Aorta (tissue), 5 donors: ENCODE results near the gene FDPS. TPM values are rescaled to one million over a fixed set of nuclear protein-coding genes. Genes with fewer than 3 reads are reported as not detected.
"Not testable (repeated sequence)": the region's sequence is repeated elsewhere in the genome, so short reads cannot be mapped to it uniquely, and the experiment has no call there.

Experiments
- ATAC-seq: fragments of 200-7000 bp; cut with Tn5 transposase; one replicate; pipeline ENCODE4 v1.9.1; 2022; ENCODE audit warnings: moderate library complexity; ENCODE audit not compliant: low FRiP score
- DNase-seq, 2 donors: peaks; one replicate each; pipeline ENCODE4 v3.0.0-alpha.2; 2020
- H3K27ac ChIP-seq, 2 donors: one replicate each; pipeline ENCODE4 v1.5.1; 2013; ENCODE audit warnings: low read length in 2 of 2, mild to moderate bottlenecking in 2 of 2, moderate library complexity in 2 of 2, control low read depth in 1 of 2, inconsistent platforms in 1 of 2, low read depth in 1 of 2
- H3K27me3 ChIP-seq, 2 donors: one replicate each; pipeline ENCODE4 v1.6.1; 2013; ENCODE audit warnings: control low read depth in 1 of 2, low read length in 1 of 2, mild to moderate bottlenecking in 1 of 2, moderate library complexity in 1 of 2; ENCODE audit not compliant: insufficient read depth in 2 of 2, control insufficient read depth in 1 of 2
- H3K36me3 ChIP-seq, 2 donors: one replicate each; pipeline ENCODE4 v1.6.1; 2013; ENCODE audit warnings: control low read depth in 1 of 2, low read length in 1 of 2, mild to moderate bottlenecking in 1 of 2; ENCODE audit not compliant: insufficient read depth in 2 of 2, control insufficient read depth in 1 of 2
- H3K4me1 ChIP-seq, 2 donors: one replicate each; pipeline ENCODE4 v1.6.1; 2013; ENCODE audit warnings: low read length in 2 of 2, control low read depth in 1 of 2, mild to moderate bottlenecking in 1 of 2, moderate library complexity in 1 of 2; ENCODE audit not compliant: insufficient read depth in 2 of 2, control insufficient read depth in 1 of 2
- H3K4me3 ChIP-seq, 2 donors: one replicate each; pipeline ENCODE4 v1.5.1; 2013; ENCODE audit warnings: low read length in 2 of 2, control low read depth in 1 of 2, mild to moderate bottlenecking in 1 of 2
- H3K9me3 ChIP-seq: one replicate; pipeline ENCODE4 v1.6.1; 2013; ENCODE audit warnings: mild to moderate bottlenecking, low read length; ENCODE audit not compliant: control insufficient read depth
- WGBS, 2 donors: extraction: QIAGEN DNeasy Blood & Tissue Kit; methylation state at CpG; one replicate each; pipeline ENCODE4 v1.1.7; 2013; 5-methylcytosine and 5-hydroxymethylcytosine counted together
- intact Hi-C, 2 donors: fragments of 100-400 bp; cut with DNase I; formaldehyde crosslinking; loops; one replicate each; pipeline versions ENCODE4 v1.14.2 to v1.15.0; 2022
- polyA plus RNA-seq, 2 donors: library from polyadenylated mRNA; stranded (reverse); fragments of 200-250 nt; gene quantifications; one replicate each; pipeline ENCODE4 v1.2.3, GENCODE V29; 2013
- total RNA-seq, 2 donors: library from RNA; stranded (reverse); fragmentation: NEBNext Ultra II Directional; extraction: Animal tissue kit (Norgen Biotek cat#: 25700); gene quantifications; one replicate each; pipeline ENCODE4 v1.2.1, GENCODE V29; 2021
- donor health status: healthy with polysubstance abuse.
- donor health status: Bipolar disorder and iron deficiency.
- donor health status: DM: no; HTN: no; CAD: no.
- donor health status: DM: no; HTN: no; CAD: no.
- donor health status: DM: yes; HTN: yes; CAD: no.

FDPS gene
- total and polyA plus RNA-seq, 4 donors = 72.9 to 127 (median 96.2) TPM

DNA sequence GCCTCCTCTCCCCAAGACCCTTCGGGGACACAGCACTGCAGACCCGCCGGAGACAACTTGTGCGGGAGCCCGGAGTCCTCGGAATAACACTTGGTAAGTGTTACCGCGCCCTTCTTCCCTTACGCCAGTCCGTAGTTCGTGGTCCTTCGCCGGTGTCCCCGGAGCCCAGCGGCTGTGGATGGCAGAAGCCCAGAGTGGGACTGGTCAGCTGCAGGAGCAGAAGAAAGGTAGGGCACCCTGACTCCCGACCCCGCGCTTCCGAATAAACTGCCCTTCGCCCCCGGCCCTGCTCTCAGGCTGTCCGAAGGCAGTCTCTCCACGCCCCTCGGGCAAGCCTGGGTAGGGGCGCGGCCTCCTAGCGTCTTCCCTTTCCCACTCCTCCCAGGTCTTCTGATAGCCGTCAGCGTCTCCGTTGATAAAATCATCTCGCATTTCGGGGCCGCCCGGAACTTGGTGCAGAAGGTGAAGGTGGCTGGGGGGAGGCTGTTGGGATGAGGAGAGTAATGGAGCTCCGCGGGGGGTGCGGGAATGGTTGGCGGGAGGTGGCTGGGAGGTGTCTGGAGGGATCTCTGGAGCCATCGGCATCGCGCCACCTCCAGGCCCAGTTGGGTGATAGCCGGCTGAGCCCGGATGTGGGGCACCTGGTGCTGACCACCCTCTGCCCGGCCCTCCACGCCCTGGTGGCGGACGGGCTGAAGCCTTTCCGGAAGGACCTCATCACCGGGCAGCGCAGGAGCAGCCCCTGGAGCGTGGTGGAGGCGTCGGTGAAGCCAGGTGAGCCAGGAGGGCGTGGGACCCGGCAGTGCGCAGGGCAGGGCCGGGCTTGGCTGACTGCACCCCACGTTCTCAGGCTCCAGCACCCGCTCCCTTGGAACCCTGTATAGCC, 16.3 kb downstream of the FDPS start:
- H3K4me3 ChIP-seq = peak overlapping the region; percentile 53 to 69
- no peaks in the 10 kb centered on the region for H3K27me3 ChIP-seq
- peak overlapping the region in 1 of 2 donors; percentile 9 for H3K27ac ChIP-seq
- ATAC-seq = no peak
- intact Hi-C loops = loop anchor here (2.0 to 5.0 kb wide), 5 partner anchors 63 to 133 kb away; partner anchors contain the start of genes MTX1 (in 1 of the 2), SCAMP3 (in 1 of the 2) and THBS3 (in 1 of the 2)
- no peaks in the 10 kb centered on the region for H3K4me1 ChIP-seq
- H3K9me3 ChIP-seq = no peaks in the 10 kb centered on the region
- H3K36me3 ChIP-seq = no peaks in the 10 kb centered on the region
- DNase-seq = peak; percentile 73 to 86
- 14 to 16% methylated on average over 58 to 59 of the region's 59 CpGs for WGBS, 2 donors

DNA sequence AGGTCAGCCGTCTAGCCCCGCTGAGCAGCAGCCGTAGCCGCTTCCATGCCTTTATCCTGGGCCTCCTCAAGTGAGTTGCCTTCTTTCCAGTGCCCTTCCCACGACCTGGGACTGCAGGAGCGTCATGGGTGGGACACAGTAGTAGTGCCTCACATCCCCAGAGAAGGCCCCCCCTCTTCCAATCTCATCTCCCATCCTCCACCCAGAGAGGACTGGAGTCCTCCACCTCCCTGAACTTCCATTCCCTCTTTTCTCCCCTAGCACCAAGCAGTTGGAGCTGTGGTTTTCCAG, 16.9 kb downstream of the FDPS start:
- Histone ChIP-seq H3K4me1 (no peaks in the 10 kb centered on the region), H3K36me3 (no peaks in the 10 kb centered on the region), H3K9me3 (no peaks in the 10 kb centered on the region), H3K27me3 (no peaks in the 10 kb centered on the region), H3K27ac (no peak overlapping the region), H3K4me3 (no peak overlapping the region)
- 65 to 73% methylated on average over 6 of the region's 6 CpGs for WGBS, 2 donors
- ATAC-seq (no peak), DNase-seq (no peak)
- intact Hi-C loops = loop anchor here in 1 of 2 donors (2.0 kb wide), 1 partner anchor 75 kb away; no protein-coding TSS in a partner anchor

DNA sequence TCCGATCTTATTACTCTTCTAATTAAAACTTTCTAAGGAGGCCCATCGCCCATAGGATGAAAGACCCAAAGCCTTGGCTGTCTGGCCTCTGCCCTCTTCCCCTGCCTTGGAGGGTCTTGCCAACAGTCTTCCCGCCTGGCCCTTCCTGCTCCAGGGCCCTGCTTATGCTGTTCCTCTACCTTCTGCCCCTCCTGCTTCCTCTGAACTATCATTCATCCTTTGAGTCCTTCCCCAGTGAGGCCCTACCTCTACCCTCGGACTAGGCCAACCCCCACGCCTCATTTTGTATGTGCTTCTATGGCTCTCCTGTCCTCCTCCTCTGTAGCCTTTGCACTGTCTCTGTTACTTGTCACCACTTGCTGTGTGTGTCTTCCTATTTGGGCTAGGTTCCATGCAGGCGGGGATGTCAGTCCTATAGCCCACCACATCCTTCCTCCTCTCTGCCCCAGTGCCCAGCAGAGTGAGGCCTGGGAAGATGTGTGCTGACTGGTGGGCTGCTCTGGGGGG, 17.4 kb downstream of the FDPS start:
- no peak for ATAC-seq
- intact Hi-C loops = no loop called here
- no peaks in the 10 kb centered on the region for H3K36me3 ChIP-seq
- H3K4me3 ChIP-seq = no peak overlapping the region
- H3K27me3 ChIP-seq = no peaks in the 10 kb centered on the region
- no peak overlapping the region for H3K27ac ChIP-seq
- H3K4me1 ChIP-seq = no peaks in the 10 kb centered on the region
- peak in 1 of 2 donors; percentile 15 for DNase-seq
- WGBS, 2 donors = 84 to 86% methylated on average over 6 of the region's 6 CpGs
- no peaks in the 10 kb centered on the region for H3K9me3 ChIP-seq

DNA sequence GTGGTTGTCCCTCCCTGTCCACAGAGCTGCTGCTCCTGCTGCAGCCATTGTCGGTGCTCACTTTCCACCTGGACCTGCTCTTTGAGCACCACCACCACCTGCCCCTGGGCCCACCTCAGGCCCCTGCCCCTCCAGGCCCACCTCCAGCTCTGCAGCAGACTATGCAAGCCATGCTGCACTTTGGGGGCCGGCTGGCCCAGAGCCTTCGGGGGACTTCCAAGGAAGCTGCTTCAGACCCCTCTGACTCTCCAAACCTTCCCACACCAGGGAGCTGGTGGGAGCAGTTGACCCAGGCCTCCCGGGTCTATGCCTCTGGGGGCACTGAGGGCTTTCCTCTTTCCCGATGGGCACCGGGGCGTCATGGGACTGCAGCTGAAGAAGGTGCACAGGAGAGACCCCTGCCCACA, 18.0 kb downstream of the FDPS start:
- intact Hi-C loops = no loop called here
- WGBS, 2 donors = 80 to 86% methylated on average over 7 of the region's 7 CpGs
- Histone ChIP-seq H3K4me1 (no peaks in the 10 kb centered on the region), H3K27me3 (no peaks in the 10 kb centered on the region), H3K9me3 (no peaks in the 10 kb centered on the region), H3K36me3 (no peaks in the 10 kb centered on the region), H3K27ac (no peak overlapping the region), H3K4me3 (no peak overlapping the region)
- DNase-seq (peak; percentile 46 to 67), ATAC-seq (no peak)

DNA sequence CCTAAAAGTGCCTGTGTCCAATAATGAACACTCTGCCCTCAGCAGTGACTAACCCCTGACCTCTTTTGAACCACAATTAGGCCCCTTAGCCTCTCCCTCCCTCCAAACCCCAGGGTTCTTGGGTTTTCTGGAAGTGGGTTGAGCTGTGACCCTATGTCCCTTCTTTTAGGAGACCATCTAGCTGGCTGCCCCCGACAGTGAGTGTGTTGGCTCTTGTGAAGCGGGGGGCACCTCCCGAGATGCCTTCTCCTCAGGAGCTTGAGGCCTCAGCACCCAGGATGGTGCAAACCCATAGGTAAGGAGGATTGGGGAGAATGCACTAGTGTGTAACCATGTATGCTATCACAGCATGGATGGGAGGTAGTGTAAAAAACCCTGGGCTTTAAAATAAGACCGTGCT, 19.3 kb downstream of the FDPS start:
- Histone ChIP-seq H3K27ac (no peak overlapping the region), H3K27me3 (no peaks in the 10 kb centered on the region), H3K4me3 (no peak overlapping the region), H3K4me1 (no peaks in the 10 kb centered on the region), H3K9me3 (no peaks in the 10 kb centered on the region), H3K36me3 (no peaks in the 10 kb centered on the region)
- intact Hi-C loops = no loop called here
- DNase-seq = peak; percentile 9 to 45
- no peak for ATAC-seq
- 78 to 80% methylated on average over 4 of the region's 4 CpGs for WGBS, 2 donors

DNA sequence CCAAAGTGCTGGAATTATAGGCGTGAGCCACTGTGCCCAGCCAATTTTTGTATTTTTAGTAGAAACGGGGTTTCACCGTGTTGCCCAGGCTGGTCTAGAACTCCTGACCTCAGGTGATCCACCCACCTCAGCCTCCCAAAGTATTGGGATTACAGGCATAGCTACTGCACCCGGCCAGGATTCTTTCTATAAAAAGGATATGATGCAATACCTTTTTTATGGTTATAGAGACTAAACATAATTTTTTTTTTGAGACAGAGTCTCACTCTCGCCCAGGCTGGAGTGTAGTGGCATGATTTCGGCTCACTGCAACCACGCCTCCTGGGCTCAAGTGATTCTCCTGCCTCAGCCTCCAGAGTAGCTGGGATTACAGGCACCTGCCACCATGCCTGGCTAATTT, 20.2 kb downstream of the FDPS start:
- WGBS, 2 donors = 36 to 42% methylated on average over 7 of the region's 7 CpGs
- H3K4me3 ChIP-seq, H3K36me3 ChIP-seq, H3K9me3 ChIP-seq, ATAC-seq, H3K27me3 ChIP-seq, H3K27ac ChIP-seq, intact Hi-C loops, H3K4me1 ChIP-seq: not testable (repeated sequence)
- DNase-seq = peak in 1 of 2 donors; percentile 47

DNA sequence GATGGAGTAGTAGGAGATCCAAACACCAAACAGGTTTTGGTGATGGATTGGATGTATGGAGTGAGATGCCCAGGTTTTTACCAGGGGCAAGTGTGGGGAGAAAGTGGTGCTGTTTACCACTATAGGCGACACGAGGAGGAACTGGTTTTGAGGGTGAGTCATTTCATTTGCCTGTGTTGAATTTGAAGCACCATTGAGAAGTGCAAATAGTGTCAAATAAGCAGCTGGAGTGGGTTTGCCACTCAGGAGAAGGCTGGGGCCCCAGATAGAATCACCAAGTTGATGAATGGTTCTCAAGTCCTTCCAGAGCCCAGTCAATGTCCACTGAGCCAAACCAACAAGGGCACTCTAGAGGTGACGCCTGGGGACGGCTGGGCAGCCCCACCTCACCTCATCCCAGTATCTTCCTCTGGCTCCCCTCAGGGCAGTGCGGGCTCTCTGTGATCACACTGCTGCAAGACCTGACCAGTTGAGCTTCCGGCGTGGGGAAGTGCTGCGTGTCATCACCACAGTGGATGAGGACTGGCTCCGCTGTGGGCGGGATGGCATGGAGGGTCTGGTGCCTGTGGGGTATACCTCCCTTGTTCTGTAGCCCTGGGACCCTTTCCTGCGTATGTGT, 21.4 kb downstream of the FDPS start:
- intact Hi-C loops = no loop called here
- no peaks in the 10 kb centered on the region for H3K36me3 ChIP-seq
- DNase-seq (peak in 1 of 2 donors; percentile 74), ATAC-seq (no peak)
- no peaks in the 10 kb centered on the region for H3K4me1 ChIP-seq
- 85 to 92% methylated on average over 11 of the region's 11 CpGs for WGBS, 2 donors
- no peaks in the 10 kb centered on the region for H3K9me3 ChIP-seq
- H3K27ac ChIP-seq = no peak overlapping the region
- H3K4me3 ChIP-seq = no peak overlapping the region
- no peaks in the 10 kb centered on the region for H3K27me3 ChIP-seq

DNA sequence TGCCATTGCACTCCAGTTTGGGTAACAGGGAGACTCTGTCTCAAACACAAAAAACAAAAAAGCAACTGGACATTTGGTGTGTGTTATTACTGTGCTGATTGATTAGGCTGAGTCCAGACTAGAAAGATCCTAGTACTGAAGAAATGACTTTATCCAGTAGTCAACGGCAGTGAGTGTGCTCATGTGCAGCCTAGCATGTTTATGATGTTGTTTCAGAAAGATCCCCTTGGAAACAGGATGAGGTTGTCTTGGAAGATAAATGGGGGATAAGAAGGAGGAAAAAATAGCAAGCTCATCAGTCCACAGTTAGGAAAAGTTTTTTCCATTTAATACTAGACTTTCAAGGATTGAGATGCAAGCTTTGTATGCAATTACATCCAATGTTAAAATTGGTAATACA, 26.3 kb downstream of the FDPS start:
- no peaks in the 10 kb centered on the region for H3K9me3 ChIP-seq
- H3K4me3 ChIP-seq = no peak overlapping the region
- H3K27me3 ChIP-seq = no peaks in the 10 kb centered on the region
- H3K4me1 ChIP-seq = no peaks in the 10 kb centered on the region
- intact Hi-C loops = no loop called here
- H3K36me3 ChIP-seq = peaks cover 4 to 8% of the 10 kb centered on the region in 2 donors
- H3K27ac ChIP-seq = no peak overlapping the region
- DNase-seq (no peak), ATAC-seq (no peak)
- WGBS, 2 donors = 38 to 41% methylated on average over 1 of the region's 1 CpG
